K562 (cell line): ENCODE data around the gene PPP1R10. TPM values are rescaled to one million over a fixed set of nuclear protein-coding genes. Genes with fewer than 3 reads are reported as not detected.
A peak's percentile ranks its signal among the peaks of the same experiment; 100 is the strongest.

Source experiments
- CREB1 ChIP-seq, 2 experiments: sonication (generic) in 1 of 2; formaldehyde crosslinking in 1 of 2; IDR thresholded peaks; 2 replicates each; pipeline versions ENCODE4 v1.6.1 to v1.8.0; 2012 to 2022; ENCODE audit warnings: inconsistent platforms in 1 of 2, mild to moderate bottlenecking in 1 of 2, missing genetic modification reagents in 1 of 2, moderate library complexity in 1 of 2
- DMBX1 ChIP-seq: fragments of 250-450 bp; sonication (Bioruptor Pico); IDR thresholded peaks from 2 replicates; pipeline ENCODE4 v1.8.0; 2022; ENCODE audit warnings: inconsistent platforms, mild to moderate bottlenecking, moderate library complexity, borderline replicate concordance
- ESRRA ChIP-seq: fragments of 450-650 bp; IDR thresholded peaks from 2 replicates; pipeline ENCODE4 v1.6.1; 2014; ENCODE audit warnings: low read depth, mild to moderate bottlenecking, moderate library complexity, borderline replicate concordance
- ETV1 ChIP-seq: fragments of 450-650 bp; conservative IDR thresholded peaks from 2 replicates; pipeline ENCODE4 v1.6.1; 2016; ENCODE audit warnings: missing genetic modification characterization, control low read depth, low read depth, missing compliant biosample characterization
- FOXM1 ChIP-seq, 2 experiments: fragments of 450-650 bp in 1 of 2; sonication (generic) in 1 of 2; formaldehyde crosslinking in 1 of 2; IDR thresholded peaks; 2 replicates each; pipeline versions ENCODE4 v1.6.1 to v1.9.0; 2017 to 2022; ENCODE audit warnings: low read depth in 2 of 2, mild to moderate bottlenecking in 2 of 2, missing genetic modification reagents in 1 of 2, moderate library complexity in 1 of 2
- L3MBTL2 ChIP-seq: fragments of 450-650 bp; IDR thresholded peaks from 2 replicates; pipeline ENCODE4 v1.6.1; 2016; ENCODE audit warnings: mild to moderate bottlenecking, moderate library complexity
- MEF2D ChIP-seq: conservative IDR thresholded peaks from 2 replicates; pipeline ENCODE4 v1.6.1; 2016; ENCODE audit warnings: low read depth, missing genetic modification characterization, missing compliant biosample characterization
- MYNN ChIP-seq, 2 experiments: sonication (generic); formaldehyde crosslinking in 1 of 2; IDR thresholded peaks; 2 replicates each; pipeline versions ENCODE4 v1.5.0 to v1.6.1; 2016 to 2020; ENCODE audit warnings: antibody characterized with exemption in 1 of 2, missing genetic modification reagents in 1 of 2
- SMARCE1 ChIP-seq: fragments of 450-650 bp; IDR thresholded peaks from 2 replicates; pipeline ENCODE4 v1.7.1; 2016; ENCODE audit warnings: mild to moderate bottlenecking
- TGIF2 ChIP-seq: sonication (generic); formaldehyde crosslinking; IDR thresholded peaks from 2 replicates; pipeline ENCODE4 v1.8.1; 2022; ENCODE audit warnings: mild to moderate bottlenecking, missing genetic modification reagents, moderate library complexity
- ZFX ChIP-seq: sonication (generic); formaldehyde crosslinking; IDR thresholded peaks from 2 replicates; pipeline ENCODE4 v1.8.0; 2022; ENCODE audit warnings: mild to moderate bottlenecking, missing genetic modification reagents, moderate library complexity
- ZNF184 ChIP-seq: sonication (generic); formaldehyde crosslinking; IDR thresholded peaks from 2 replicates; pipeline ENCODE4 v1.5.0; 2020; ENCODE audit warnings: missing genetic modification reagents
- ZNF347 ChIP-seq: fragments of 450-650 bp; formaldehyde crosslinking; IDR thresholded peaks from 2 replicates; pipeline ENCODE4 v1.4.0; 2020; ENCODE audit warnings: low read depth, mild to moderate bottlenecking, moderate library complexity
- ZNF764 ChIP-seq: fragments of 250-450 bp; sonication (Bioruptor Pico); IDR thresholded peaks from 2 replicates; pipeline ENCODE4 v1.4.0; 2020; ENCODE audit warnings: low read depth, mild to moderate bottlenecking, moderate library complexity
- polyA plus RNA-seq, 8 experiments: library from polyadenylated mRNA; depleted of rRNA in 4 of 8; stranded (reverse) in 5 of 8; unstranded in 3 of 8; fragments of >200 nt; fragmentation: Nextera tagmentation in 2 of 8; fragmentation: Illumina TruSeq in 1 of 8; extraction: Ambion mirVana in 2 of 8; extraction: Trizol in 1 of 8; gene quantifications; 2 replicates each; pipeline versions ENCODE4 v1.2.1 to v1.2.3, GENCODE V29; 2011 to 2014; ENCODE audit warnings: inconsistent platforms in 1 of 8, missing spikeins in 1 of 8
- total RNA-seq, 7 experiments: library from RNA; depleted of rRNA in 6 of 7; stranded (reverse); fragments of >200 nt in 6 of 7; fragmentation: Illumina TruSeq in 2 of 7; extraction: Trizol in 2 of 7; gene quantifications; 2 replicates each; pipeline versions ENCODE4 v1.2.1 to v1.2.3, GENCODE V29; 2011 to 2021; ENCODE audit warnings: low replicate concordance in 1 of 7
- TF ChIP-seq, protein P1 (sequence below): sonication (generic); formaldehyde crosslinking; IDR thresholded peaks from 2 replicates; pipeline ENCODE4 v1.8.1; 2023; ENCODE audit warnings: missing genetic modification reagents, mild to moderate bottlenecking, borderline replicate concordance
- TF ChIP-seq, protein P2 (sequence below): fragments of 450-650 bp; IDR thresholded peaks from 2 replicates; pipeline ENCODE4 v1.6.1; 2018; ENCODE audit warnings: mild to moderate bottlenecking, low read depth; ENCODE audit not compliant: partially characterized antibody
- TF ChIP-seq, protein P3 (sequence below): sonication (generic); formaldehyde crosslinking; IDR thresholded peaks from 2 replicates; pipeline ENCODE4 v1.8.0; 2022; ENCODE audit warnings: mild to moderate bottlenecking, missing genetic modification reagents
- TF ChIP-seq, protein P4 (sequence below): sonication (generic); formaldehyde crosslinking; IDR thresholded peaks from 2 replicates; pipeline ENCODE4 v1.8.0; 2022; ENCODE audit warnings: mild to moderate bottlenecking, low read depth, missing genetic modification reagents

PPP1R10 gene
- total and polyA plus RNA-seq, 9 of the 15 experiments (the other 6 are each of a cell fraction or from before 2014, with no cell fraction given), result 14.1 to 65.5 (median 32.6) TPM

GRCh38 chr6:30554962-30555815, 61.9 kb downstream of the PPP1R10 start (continued):
- TF ChIP-seq TGIF2 (no peak), MYNN (IDR thresholded peaks at IDR 0.05) (peak; percentile 50), MYNN (CRISPR knock-in tag; IDR thresholded peaks at IDR 0.05) (no peak), ZFX (no peak), CREB1 (IDR thresholded peaks at IDR 0.05) (no peak), CREB1 (CRISPR knock-in tag; IDR thresholded peaks at IDR 0.05) (no peak), ESRRA (no peak), FOXM1 (IDR thresholded peaks at IDR 0.05; ENCODE audit: low read depth) (no peak), FOXM1 (CRISPR knock-in tag; IDR thresholded peaks at IDR 0.05; ENCODE audit: low read depth) (peak; percentile 53; the same call in 1 of the 2 replicates), ETV1 (peak; percentile 40; the same call in 1 of the 2 replicates), DMBX1 (CRISPR knock-in tag) (no peak), ZNF764 (CRISPR knock-in tag) (no peak), ZNF184 (no peak), SMARCE1 (0 out of 2 replicates have a peak, but pooled peaks have one; percentile 10), ZNF347 (no peak), MEF2D (no peak), L3MBTL2 (peak; percentile 35; the same call in 1 of the 2 replicates)
- TF ChIP-seq, protein P1, sequence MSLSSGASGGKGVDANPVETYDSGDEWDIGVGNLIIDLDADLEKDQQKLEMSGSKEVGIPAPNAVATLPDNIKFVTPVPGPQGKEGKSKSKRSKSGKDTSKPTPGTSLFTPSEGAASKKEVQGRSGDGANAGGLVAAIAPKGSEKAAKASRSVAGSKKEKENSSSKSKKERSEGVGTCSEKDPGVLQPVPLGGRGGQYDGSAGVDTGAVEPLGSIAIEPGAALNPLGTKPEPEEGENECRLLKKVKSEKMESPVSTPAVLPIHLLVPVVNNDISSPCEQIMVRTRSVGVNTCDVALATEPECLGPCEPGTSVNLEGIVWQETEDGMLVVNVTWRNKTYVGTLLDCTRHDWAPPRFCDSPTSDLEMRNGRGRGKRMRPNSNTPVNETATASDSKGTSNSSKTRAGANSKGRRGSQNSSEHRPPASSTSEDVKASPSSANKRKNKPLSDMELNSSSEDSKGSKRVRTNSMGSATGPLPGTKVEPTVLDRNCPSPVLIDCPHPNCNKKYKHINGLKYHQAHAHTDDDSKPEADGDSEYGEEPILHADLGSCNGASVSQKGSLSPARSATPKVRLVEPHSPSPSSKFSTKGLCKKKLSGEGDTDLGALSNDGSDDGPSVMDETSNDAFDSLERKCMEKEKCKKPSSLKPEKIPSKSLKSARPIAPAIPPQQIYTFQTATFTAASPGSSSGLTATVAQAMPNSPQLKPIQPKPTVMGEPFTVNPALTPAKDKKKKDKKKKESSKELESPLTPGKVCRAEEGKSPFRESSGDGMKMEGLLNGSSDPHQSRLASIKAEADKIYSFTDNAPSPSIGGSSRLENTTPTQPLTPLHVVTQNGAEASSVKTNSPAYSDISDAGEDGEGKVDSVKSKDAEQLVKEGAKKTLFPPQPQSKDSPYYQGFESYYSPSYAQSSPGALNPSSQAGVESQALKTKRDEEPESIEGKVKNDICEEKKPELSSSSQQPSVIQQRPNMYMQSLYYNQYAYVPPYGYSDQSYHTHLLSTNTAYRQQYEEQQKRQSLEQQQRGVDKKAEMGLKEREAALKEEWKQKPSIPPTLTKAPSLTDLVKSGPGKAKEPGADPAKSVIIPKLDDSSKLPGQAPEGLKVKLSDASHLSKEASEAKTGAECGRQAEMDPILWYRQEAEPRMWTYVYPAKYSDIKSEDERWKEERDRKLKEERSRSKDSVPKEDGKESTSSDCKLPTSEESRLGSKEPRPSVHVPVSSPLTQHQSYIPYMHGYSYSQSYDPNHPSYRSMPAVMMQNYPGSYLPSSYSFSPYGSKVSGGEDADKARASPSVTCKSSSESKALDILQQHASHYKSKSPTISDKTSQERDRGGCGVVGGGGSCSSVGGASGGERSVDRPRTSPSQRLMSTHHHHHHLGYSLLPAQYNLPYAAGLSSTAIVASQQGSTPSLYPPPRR (CRISPR knock-in tag), result 0 out of 2 replicates have a peak, but pooled peaks have one; percentile 69
- TF ChIP-seq, protein P2, sequence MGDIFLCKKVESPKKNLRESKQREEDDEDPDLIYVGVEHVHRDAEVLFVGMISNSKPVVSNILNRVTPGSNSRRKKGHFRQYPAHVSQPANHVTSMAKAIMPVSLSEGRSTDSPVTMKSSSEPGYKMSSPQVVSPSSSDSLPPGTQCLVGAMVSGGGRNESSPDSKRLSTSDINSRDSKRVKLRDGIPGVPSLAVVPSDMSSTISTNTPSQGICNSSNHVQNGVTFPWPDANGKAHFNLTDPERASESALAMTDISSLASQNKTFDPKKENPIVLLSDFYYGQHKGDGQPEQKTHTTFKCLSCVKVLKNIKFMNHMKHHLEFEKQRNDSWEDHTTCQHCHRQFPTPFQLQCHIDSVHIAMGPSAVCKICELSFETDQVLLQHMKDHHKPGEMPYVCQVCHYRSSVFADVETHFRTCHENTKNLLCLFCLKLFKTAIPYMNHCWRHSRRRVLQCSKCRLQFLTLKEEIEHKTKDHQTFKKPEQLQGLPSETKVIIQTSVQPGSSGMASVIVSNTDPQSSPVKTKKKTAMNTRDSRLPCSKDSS, result no peak
- TF ChIP-seq, protein P3, sequence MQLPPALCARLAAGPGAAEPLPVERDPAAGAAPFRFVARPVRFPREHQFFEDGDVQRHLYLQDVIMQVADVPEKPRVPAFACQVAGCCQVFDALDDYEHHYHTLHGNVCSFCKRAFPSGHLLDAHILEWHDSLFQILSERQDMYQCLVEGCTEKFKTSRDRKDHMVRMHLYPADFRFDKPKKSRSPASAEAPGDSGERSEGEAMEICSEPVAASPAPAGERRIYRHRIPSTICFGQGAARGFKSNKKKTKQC (CRISPR knock-in tag), result no peak
- TF ChIP-seq, protein P4, sequence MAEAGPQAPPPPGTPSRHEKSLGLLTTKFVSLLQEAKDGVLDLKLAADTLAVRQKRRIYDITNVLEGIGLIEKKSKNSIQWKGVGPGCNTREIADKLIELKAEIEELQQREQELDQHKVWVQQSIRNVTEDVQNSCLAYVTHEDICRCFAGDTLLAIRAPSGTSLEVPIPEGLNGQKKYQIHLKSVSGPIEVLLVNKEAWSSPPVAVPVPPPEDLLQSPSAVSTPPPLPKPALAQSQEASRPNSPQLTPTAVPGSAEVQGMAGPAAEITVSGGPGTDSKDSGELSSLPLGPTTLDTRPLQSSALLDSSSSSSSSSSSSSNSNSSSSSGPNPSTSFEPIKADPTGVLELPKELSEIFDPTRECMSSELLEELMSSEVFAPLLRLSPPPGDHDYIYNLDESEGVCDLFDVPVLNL (CRISPR knock-in tag), result 0 out of 2 replicates have a peak, but pooled peaks have one; percentile 58
